ENCODE data around the gene NEURL1. TPM values are rescaled to one million over a fixed set of nuclear protein-coding genes. Genes with fewer than 3 reads are reported as not detected.

The NEURL1 gene
- total RNA-seq, 1 donor: not detected

GRCh38 chr10:103572347-103573204 lies 79.1 kb downstream of the NEURL1 start:
- Histone ChIP-seq H3K4me2 (ENCODE audit: insufficient read depth, low read length) (no peak overlapping the region), H3K4me3 (ENCODE audit: insufficient read depth, low read length) (no peak overlapping the region), H3K36me3 (ENCODE audit: insufficient read depth, low read length) (no peaks in the 10 kb centered on the region), H3K79me2 (ENCODE audit: insufficient read depth, low read length) (no peaks in the 10 kb centered on the region), H3K27me3 (ENCODE audit: insufficient read depth, low read length) (peaks cover 35% of the 10 kb centered on the region), H3K4me1 (ENCODE audit: insufficient read depth, low read length) (no peaks in the 10 kb centered on the region), H3K27ac (ENCODE audit: low read depth, low read length) (no peak overlapping the region), H3K9me3 (ENCODE audit: low read depth, low read length) (no peaks in the 10 kb centered on the region), H2AFZ (ENCODE audit: low read length) (no peak overlapping the region), H4K20me1 (ENCODE audit: insufficient read depth, low read length) (no peaks in the 10 kb centered on the region)
- DNase-seq (ENCODE audit: insufficient read length, low spot score, missing footprints): no peak
- TF ChIP-seq, protein P1, sequence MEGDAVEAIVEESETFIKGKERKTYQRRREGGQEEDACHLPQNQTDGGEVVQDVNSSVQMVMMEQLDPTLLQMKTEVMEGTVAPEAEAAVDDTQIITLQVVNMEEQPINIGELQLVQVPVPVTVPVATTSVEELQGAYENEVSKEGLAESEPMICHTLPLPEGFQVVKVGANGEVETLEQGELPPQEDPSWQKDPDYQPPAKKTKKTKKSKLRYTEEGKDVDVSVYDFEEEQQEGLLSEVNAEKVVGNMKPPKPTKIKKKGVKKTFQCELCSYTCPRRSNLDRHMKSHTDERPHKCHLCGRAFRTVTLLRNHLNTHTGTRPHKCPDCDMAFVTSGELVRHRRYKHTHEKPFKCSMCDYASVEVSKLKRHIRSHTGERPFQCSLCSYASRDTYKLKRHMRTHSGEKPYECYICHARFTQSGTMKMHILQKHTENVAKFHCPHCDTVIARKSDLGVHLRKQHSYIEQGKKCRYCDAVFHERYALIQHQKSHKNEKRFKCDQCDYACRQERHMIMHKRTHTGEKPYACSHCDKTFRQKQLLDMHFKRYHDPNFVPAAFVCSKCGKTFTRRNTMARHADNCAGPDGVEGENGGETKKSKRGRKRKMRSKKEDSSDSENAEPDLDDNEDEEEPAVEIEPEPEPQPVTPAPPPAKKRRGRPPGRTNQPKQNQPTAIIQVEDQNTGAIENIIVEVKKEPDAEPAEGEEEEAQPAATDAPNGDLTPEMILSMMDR (IDR thresholded peaks at IDR 0.05; ENCODE audit: extremely low read depth, low read depth, low read length): no peak

- Histone ChIP-seq H3K36me3 (ENCODE audit: insufficient read depth, low read length) (no peaks in the 10 kb centered on the region), H2AFZ (ENCODE audit: low read length) (no peak overlapping the region), H3K4me3 (ENCODE audit: insufficient read depth, low read length) (no peak overlapping the region), H3K9me3 (ENCODE audit: low read depth, low read length) (no peaks in the 10 kb centered on the region), H3K4me1 (ENCODE audit: insufficient read depth, low read length) (no peaks in the 10 kb centered on the region), H3K79me2 (ENCODE audit: insufficient read depth, low read length) (no peaks in the 10 kb centered on the region), H3K27me3 (ENCODE audit: insufficient read depth, low read length) (peaks cover 40% of the 10 kb centered on the region), H3K4me2 (ENCODE audit: insufficient read depth, low read length) (no peak overlapping the region), H3K27ac (ENCODE audit: low read depth, low read length) (no peak overlapping the region), H4K20me1 (ENCODE audit: insufficient read depth, low read length) (no peaks in the 10 kb centered on the region)
- TF ChIP-seq, protein P1 (IDR thresholded peaks at IDR 0.05; ENCODE audit: extremely low read depth, low read depth, low read length): no peak
- no peak for DNase-seq (ENCODE audit: insufficient read length, low spot score, missing footprints)
Measured at GRCh38 chr10:103573205-103573487, 79.6 kb downstream of the NEURL1 start.

DNA sequence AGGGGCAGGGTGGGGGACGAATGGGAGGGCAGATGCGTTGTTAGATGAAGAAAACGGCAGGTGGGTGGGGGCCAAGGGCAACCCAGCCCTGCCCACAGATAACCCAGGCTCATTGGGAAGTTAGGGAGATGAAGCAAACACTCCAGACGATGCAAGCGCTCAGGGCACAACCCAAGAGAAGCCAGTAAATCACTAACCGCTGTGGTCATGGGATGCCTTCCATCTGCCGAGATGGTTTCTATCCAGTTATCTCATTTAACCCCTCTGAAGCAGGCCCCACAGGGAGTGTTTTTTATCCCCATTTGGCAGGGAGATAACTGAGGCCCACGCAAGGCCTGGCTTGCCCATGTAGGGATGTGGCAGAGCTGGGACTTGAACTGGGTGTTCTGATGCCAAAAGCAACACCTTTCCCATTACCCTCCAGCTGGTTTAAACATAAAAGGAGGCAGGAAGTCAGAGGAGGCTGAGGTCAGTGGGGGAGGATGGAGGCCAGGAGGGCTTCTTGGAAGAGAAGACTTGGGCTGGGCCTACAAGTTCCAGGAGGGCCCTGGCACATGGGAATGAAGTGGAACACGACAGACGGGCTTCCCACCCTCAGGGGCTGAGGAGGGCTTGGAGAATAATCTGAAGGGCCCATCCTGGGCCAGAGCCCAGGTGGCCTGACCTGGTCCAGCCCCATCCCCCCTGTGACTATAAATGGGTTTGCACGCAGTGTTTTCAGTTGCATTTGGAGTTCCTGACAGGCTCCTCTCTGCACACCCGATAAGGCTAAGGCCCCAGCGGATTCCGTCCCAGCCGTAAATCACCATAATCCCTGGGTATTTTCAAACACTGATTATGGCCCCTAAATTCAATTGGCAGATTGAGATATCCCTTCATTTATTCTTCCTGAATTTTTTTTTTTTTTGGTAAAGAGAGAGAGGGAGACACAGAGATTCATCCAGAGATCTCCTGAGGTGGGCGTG lies 80.9 kb downstream of the NEURL1 start:
- Histone ChIP-seq H3K79me2 (ENCODE audit: insufficient read depth, low read length) (no peaks in the 10 kb centered on the region), H3K4me2 (ENCODE audit: insufficient read depth, low read length) (no peak overlapping the region), H3K27me3 (ENCODE audit: insufficient read depth, low read length) (peaks cover 45% of the 10 kb centered on the region), H3K36me3 (ENCODE audit: insufficient read depth, low read length) (no peaks in the 10 kb centered on the region), H3K4me3 (ENCODE audit: insufficient read depth, low read length) (no peak overlapping the region), H3K4me1 (ENCODE audit: insufficient read depth, low read length) (no peaks in the 10 kb centered on the region), H3K27ac (ENCODE audit: low read depth, low read length) (no peak overlapping the region), H3K9me3 (ENCODE audit: low read depth, low read length) (no peaks in the 10 kb centered on the region), H4K20me1 (ENCODE audit: insufficient read depth, low read length) (no peaks in the 10 kb centered on the region), H2AFZ (ENCODE audit: low read length) (no peak overlapping the region)
- DNase-seq (ENCODE audit: insufficient read length, low spot score, missing footprints): no peak
- TF ChIP-seq, protein P1 (IDR thresholded peaks at IDR 0.05; ENCODE audit: extremely low read depth, low read depth, low read length): no peak

Data from osteoblast (primary cell).